NCI-H2171 treated with DMSO at 0.1 percent for 48 hours (cell line): ENCODE measurements around the gene FLOT2.
"Not testable (repeated sequence)": the region's sequence is repeated elsewhere in the genome, so short reads cannot be mapped to it uniquely, and the experiment has no call there.

Source experiments
- DNase-seq: peaks from one replicate; lab custom pipeline; 2025; lab: John Stamatoyannopoulos, UW

The FLOT2 gene

GRCh38 chr17:28895794-28896447 lies 1.6 kb downstream of the FLOT2 start:
- DNase-seq = no peak

- not testable (repeated sequence) for DNase-seq
These were observed 4.0 kb downstream of the FLOT2 start for GRCh38 chr17:28893248-28894183.

- no peak for DNase-seq
These were observed 5.5 kb downstream of the FLOT2 start for GRCh38 chr17:28892024-28892423.

GRCh38 chr17:28891201-28891600 lies 6.3 kb downstream of the FLOT2 start:
- DNase-seq = no peak

GRCh38 chr17:28889996-28890395 lies 7.5 kb downstream of the FLOT2 start:
- no peak for DNase-seq

GRCh38 chr17:28888832-28889231 lies 8.7 kb downstream of the FLOT2 start:
- DNase-seq = no peak

GRCh38 chr17:28887871-28888471 lies 9.6 kb downstream of the FLOT2 start:
- DNase-seq = no peak

- DNase-seq = no peak
These were observed 11.6 kb downstream of the FLOT2 start for GRCh38 chr17:28885951-28886350.

GRCh38 chr17:28885363-28885762 lies 12.2 kb downstream of the FLOT2 start:
- no peak for DNase-seq

GRCh38 chr17:28883967-28884702 lies 13.4 kb downstream of the FLOT2 start:
- no peak for DNase-seq

GRCh38 chr17:28882154-28882895 lies 15.2 kb downstream of the FLOT2 start:
- DNase-seq = no peak

GRCh38 chr17:28881533-28882056 lies 15.9 kb downstream of the FLOT2 start:
- no peak for DNase-seq

- DNase-seq = no peak
These were observed 17.0 kb downstream of the FLOT2 start for GRCh38 chr17:28880572-28880945.

- DNase-seq = no peak
These were observed 17.5 kb downstream of the FLOT2 start for GRCh38 chr17:28879886-28880571.

- peak; percentile 12 for DNase-seq
These were observed 18.6 kb downstream of the FLOT2 start for GRCh38 chr17:28878981-28879380.

GRCh38 chr17:28878158-28878910 lies 19.2 kb downstream of the FLOT2 start:
- DNase-seq = peak; percentile 58

- not testable (repeated sequence) for DNase-seq
These were observed 20.3 kb downstream of the FLOT2 start for GRCh38 chr17:28877150-28877711.

GRCh38 chr17:28875848-28876550 lies 21.5 kb downstream of the FLOT2 start:
- DNase-seq = no peak

- DNase-seq = no peak
These were observed 22.8 kb downstream of the FLOT2 start for GRCh38 chr17:28874750-28875149.
